Mesendoderm (in vitro differentiated cells): Measurements from ENCODE around the gene TMEM86B.
"Not testable (repeated sequence)": the region's sequence is repeated elsewhere in the genome, so short reads cannot be mapped to it uniquely, and the experiment has no call there.

Experiments used
- DNase-seq: peaks from one replicate; pipeline ENCODE4 v3.0.0; 2013
- H2AK5ac ChIP-seq: 2 replicates; pipeline ENCODE4 v1.6.1; 2013; ENCODE audit warnings: low read length, inconsistent platforms
- H2BK120ac ChIP-seq: 2 replicates; pipeline ENCODE4 v1.6.1; 2013; ENCODE audit warnings: low read depth, mild to moderate bottlenecking, low read length, moderate library complexity, mixed read lengths
- H2BK15ac ChIP-seq: replicated peaks from 2 replicates; pipeline ENCODE4 v1.6.1; 2013; ENCODE audit warnings: low read depth, mild to moderate bottlenecking, moderate library complexity
- H2BK5ac ChIP-seq: 2 replicates; pipeline ENCODE4 v1.6.1; 2013; ENCODE audit warnings: low read length, inconsistent platforms
- H3K18ac ChIP-seq: 2 replicates; pipeline ENCODE4 v1.6.1; 2013; ENCODE audit warnings: mild to moderate bottlenecking, low read length, mixed read lengths
- H3K23ac ChIP-seq: one replicate; pipeline ENCODE4 v1.6.1; 2013; ENCODE audit warnings: low read length
- H3K27ac ChIP-seq: 2 replicates; pipeline ENCODE4 v1.5.1; 2013; ENCODE audit warnings: low read depth, mild to moderate bottlenecking, inconsistent platforms, low read length, moderate library complexity
- H3K27me3 ChIP-seq: 2 replicates; pipeline ENCODE4 v1.6.1; 2013; ENCODE audit warnings: low read length, control low read depth, mild to moderate bottlenecking, inconsistent platforms; ENCODE audit not compliant: insufficient read depth, poor library complexity
- H3K36me3 ChIP-seq: 2 replicates; pipeline ENCODE4 v1.6.1; 2013; ENCODE audit warnings: low read length, inconsistent platforms; ENCODE audit not compliant: control insufficient read depth, insufficient read depth
- H3K4ac ChIP-seq: one replicate; pipeline ENCODE4 v1.6.1; 2013; ENCODE audit warnings: low read depth, mild to moderate bottlenecking, low read length, moderate library complexity
- H3K4me1 ChIP-seq: 2 replicates; pipeline ENCODE4 v1.6.1; 2013; ENCODE audit warnings: low read depth, low read length, inconsistent platforms; ENCODE audit not compliant: control insufficient read depth
- H3K4me2 ChIP-seq: 2 replicates; pipeline ENCODE4 v1.6.1; 2013; ENCODE audit warnings: low read length
- H3K4me3 ChIP-seq: 2 replicates; pipeline ENCODE4 v1.5.1; 2013; ENCODE audit warnings: mild to moderate bottlenecking, low read length
- H3K56ac ChIP-seq: one replicate; pipeline ENCODE4 v1.6.1; 2013; ENCODE audit warnings: low read length
- H3K79me1 ChIP-seq: 2 replicates; pipeline ENCODE4 v1.6.1; 2013; ENCODE audit warnings: low read length, inconsistent platforms
- H3K79me2 ChIP-seq: 2 replicates; pipeline ENCODE4 v1.6.1; 2013; ENCODE audit warnings: mild to moderate bottlenecking, low read length; ENCODE audit not compliant: control insufficient read depth, insufficient read depth
- H3K9ac ChIP-seq: 2 replicates; pipeline ENCODE4 v1.6.1; 2013; ENCODE audit warnings: low read length, inconsistent platforms
- H4K5ac ChIP-seq: one replicate; pipeline ENCODE4 v1.6.1; 2013; ENCODE audit warnings: low read length
- H4K8ac ChIP-seq: one replicate; pipeline ENCODE4 v1.6.1; 2013; ENCODE audit warnings: low read depth, mild to moderate bottlenecking, control low read depth, low read length, moderate library complexity
- WGBS: extraction: QIAGEN DNeasy Blood & Tissue Kit; methylation state at CpG from one replicate; pipeline ENCODE4 v1.1.7; 2013; ENCODE audit warnings: low lambda C conversion rate, missing lambda C conversion rate; ENCODE audit not compliant: insufficient coverage; ENCODE audit errors: extremely low coverage; 5-methylcytosine and 5-hydroxymethylcytosine counted together

The TMEM86B gene

DNA sequence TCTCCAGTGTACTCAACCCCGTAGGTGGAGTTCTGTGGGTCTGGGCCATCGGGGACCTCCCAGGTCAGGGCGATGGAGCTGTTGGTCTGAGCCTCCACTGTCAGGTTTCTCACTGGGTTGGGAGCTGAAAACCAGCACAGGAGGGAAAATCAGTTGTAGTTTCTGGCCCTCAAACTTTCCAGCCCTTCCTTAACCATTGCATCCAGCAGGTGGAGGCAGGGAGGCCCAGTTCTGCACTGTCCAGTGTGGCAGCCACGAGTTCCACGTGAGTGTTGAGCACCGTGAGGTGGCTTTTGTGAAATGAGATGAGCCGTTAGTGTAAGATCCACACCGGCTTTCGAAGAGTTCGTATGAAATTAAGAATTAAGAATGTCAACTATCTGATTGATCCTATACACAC is 26.4 kb downstream of the TMEM86B start:
- not testable (repeated sequence) for H3K27ac ChIP-seq, H3K4me2 ChIP-seq, H3K27me3 ChIP-seq, DNase-seq, H3K4me1 ChIP-seq, H4K5ac ChIP-seq, H2BK5ac ChIP-seq, H3K23ac ChIP-seq, H3K9ac ChIP-seq, H2BK120ac ChIP-seq, H3K56ac ChIP-seq, H2AK5ac ChIP-seq, H4K8ac ChIP-seq, H3K79me2 ChIP-seq, H3K18ac ChIP-seq, H3K79me1 ChIP-seq, H3K36me3 ChIP-seq, H3K4me3 ChIP-seq, H2BK15ac ChIP-seq, H3K4ac ChIP-seq
- no CpG with 5 or more reads among the region's 10 CpGs for WGBS

DNA sequence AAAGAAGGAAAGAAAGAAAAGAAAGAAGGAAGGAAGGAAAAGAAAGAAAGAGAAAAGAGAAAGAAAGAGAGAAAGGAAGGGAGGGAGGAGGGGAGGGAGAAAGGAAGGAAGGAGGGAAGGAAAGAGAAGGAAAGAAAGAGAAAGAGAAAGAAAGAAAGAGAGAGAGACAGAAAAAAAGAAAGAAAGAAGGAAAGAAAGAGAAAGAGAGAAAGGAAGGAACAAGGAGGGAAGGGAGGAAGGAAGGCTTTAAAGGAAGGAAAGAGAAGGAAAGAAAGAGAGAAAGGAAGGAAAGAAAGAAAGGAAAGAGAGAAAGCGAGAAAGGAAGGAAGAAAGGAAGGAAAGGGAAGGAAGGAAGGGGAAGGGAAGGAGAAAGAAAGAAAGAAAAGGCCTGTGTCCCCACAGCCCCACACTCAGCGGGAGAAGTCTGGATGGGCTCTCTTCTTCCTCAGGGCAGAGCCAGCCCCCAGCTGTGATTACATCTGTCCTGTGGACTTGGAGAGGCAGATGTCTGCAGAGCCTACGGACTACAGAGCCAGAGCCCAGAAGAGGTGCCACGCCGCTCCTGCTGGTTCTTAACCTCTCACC is 28.9 kb downstream of the TMEM86B start:
- H3K27ac ChIP-seq = no peak overlapping the region
- WGBS = no CpG with 5 or more reads among the region's 5 CpGs

DNA sequence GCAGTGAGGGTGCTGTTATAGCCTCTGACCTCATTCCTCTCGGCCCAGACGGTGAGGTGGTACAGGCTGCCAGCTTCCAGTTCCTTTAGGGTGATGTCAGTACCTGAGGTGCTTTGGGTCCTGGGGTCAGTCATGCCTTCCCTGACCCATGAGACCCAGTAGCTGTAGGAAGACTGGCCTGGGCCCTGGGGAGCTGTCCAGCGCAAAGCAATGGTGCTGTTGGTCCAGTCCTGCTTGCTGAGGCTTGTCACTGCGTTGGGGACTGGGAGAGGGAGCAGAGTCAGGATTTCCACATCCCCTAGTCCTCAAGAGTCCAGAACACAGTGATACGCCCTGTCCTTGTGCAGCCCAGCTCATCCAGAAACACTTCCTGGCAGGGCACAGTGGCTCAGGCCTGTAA is 29.9 kb downstream of the TMEM86B start:
- H3K4me1 ChIP-seq = no peaks in the 10 kb centered on the region
- H2BK120ac ChIP-seq = no peak overlapping the region
- no peak overlapping the region for H3K27ac ChIP-seq
- DNase-seq = no peak
- H3K56ac ChIP-seq = no peak overlapping the region
- no peak overlapping the region for H3K23ac ChIP-seq
- H4K5ac ChIP-seq = no peak overlapping the region
- H2AK5ac ChIP-seq = no peak overlapping the region
- H2BK5ac ChIP-seq = no peak overlapping the region
- H3K4me2 ChIP-seq = no peak overlapping the region
- H3K18ac ChIP-seq = no peak overlapping the region
- H3K36me3 ChIP-seq = no peaks in the 10 kb centered on the region
- H3K27me3 ChIP-seq = no peaks in the 10 kb centered on the region
- H3K4me3 ChIP-seq = no peak overlapping the region
- no peaks in the 10 kb centered on the region for H3K79me1 ChIP-seq
- H3K9ac ChIP-seq = no peak overlapping the region
- no peak overlapping the region for H2BK15ac ChIP-seq
- no peak overlapping the region for H4K8ac ChIP-seq
- WGBS = no CpG with 5 or more reads among the region's 5 CpGs
- H3K79me2 ChIP-seq = no peaks in the 10 kb centered on the region
- H3K4ac ChIP-seq = no peak overlapping the region

More for the DNA sequence above, 28.9 kb downstream of the TMEM86B start:
- Histone ChIP-seq H3K4me1 (no peaks in the 10 kb centered on the region), H2BK120ac (no peak overlapping the region), H4K5ac (no peak overlapping the region), H3K27me3 (no peaks in the 10 kb centered on the region), H3K4me3 (no peak overlapping the region), H3K4ac (no peak overlapping the region), H3K9ac (no peak overlapping the region), H2BK5ac (no peak overlapping the region), H3K18ac (no peak overlapping the region), H3K23ac (no peak overlapping the region), H3K4me2 (no peak overlapping the region), H4K8ac (no peak overlapping the region), H3K56ac (no peak overlapping the region), H2BK15ac (no peak overlapping the region), H3K79me2 (no peaks in the 10 kb centered on the region), H2AK5ac (no peak overlapping the region), H3K36me3 (no peaks in the 10 kb centered on the region), H3K79me1 (no peaks in the 10 kb centered on the region)
- DNase-seq = no peak

DNA sequence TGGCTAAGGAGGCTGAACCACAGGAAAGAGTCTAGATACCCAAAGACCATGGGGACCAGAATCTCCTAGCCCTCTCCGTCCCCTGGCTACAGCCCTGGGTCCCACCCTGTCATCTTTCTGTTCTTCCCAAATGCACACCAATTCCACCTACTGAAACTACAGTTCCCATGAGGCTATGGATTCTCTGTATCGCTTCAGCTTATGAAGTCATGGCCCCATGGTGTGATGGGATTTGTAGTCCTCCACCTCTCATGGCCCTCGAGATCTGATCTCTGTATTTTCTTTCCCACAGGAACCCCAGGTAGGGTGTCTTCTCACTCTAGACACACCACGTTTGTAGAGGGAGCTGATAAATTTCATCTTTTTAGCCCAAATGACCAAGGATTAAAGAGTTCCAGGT is 31.0 kb downstream of the TMEM86B start:
- Histone ChIP-seq H4K5ac (no peak overlapping the region), H3K4ac (no peak overlapping the region), H3K4me1 (no peaks in the 10 kb centered on the region), H3K36me3 (no peaks in the 10 kb centered on the region), H2BK5ac (no peak overlapping the region), H3K79me1 (no peaks in the 10 kb centered on the region), H4K8ac (no peak overlapping the region), H2BK15ac (no peak overlapping the region), H3K4me2 (no peak overlapping the region), H2AK5ac (no peak overlapping the region), H3K4me3 (no peak overlapping the region), H3K27me3 (no peaks in the 10 kb centered on the region), H3K23ac (no peak overlapping the region), H3K79me2 (no peaks in the 10 kb centered on the region), H3K9ac (no peak overlapping the region), H3K18ac (no peak overlapping the region), H3K56ac (no peak overlapping the region), H3K27ac (no peak overlapping the region), H2BK120ac (no peak overlapping the region)
- peak; percentile 27 for DNase-seq
- WGBS = no CpG with 5 or more reads among the region's 4 CpGs

DNA sequence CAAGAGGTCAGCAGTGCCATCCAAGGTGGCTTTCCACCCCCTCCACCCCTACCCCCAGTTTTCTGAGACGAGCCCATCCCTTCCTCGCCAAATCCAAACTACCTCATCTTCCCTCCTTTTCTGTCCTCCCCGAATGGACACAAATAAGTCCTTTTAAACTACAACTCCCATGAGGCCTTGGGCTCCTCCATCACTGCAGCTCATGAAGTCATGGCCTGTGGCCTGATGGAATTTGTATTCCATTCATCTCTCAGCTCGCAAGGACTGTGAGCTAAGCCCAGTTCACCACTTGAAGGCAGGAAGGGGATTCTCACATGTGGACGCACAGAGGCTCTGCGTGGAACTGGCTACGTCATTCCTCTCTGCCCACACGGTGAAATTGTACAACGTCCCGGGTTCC is 31.8 kb downstream of the TMEM86B start:
- no peak overlapping the region for H3K4me2 ChIP-seq
- H3K23ac ChIP-seq = no peak overlapping the region
- no peak overlapping the region for H3K56ac ChIP-seq
- H2BK5ac ChIP-seq = no peak overlapping the region
- H3K79me1 ChIP-seq = no peaks in the 10 kb centered on the region
- H2BK15ac ChIP-seq = no peak overlapping the region
- peak; percentile 26 for DNase-seq
- H3K4ac ChIP-seq = no peak overlapping the region
- H3K27ac ChIP-seq = no peak overlapping the region
- no peak overlapping the region for H3K9ac ChIP-seq
- no peak overlapping the region for H3K18ac ChIP-seq
- no peak overlapping the region for H2AK5ac ChIP-seq
- no peaks in the 10 kb centered on the region for H3K36me3 ChIP-seq
- no peaks in the 10 kb centered on the region for H3K79me2 ChIP-seq
- H3K4me1 ChIP-seq = no peaks in the 10 kb centered on the region
- no peak overlapping the region for H4K8ac ChIP-seq
- no peak overlapping the region for H3K4me3 ChIP-seq
- H3K27me3 ChIP-seq = no peaks in the 10 kb centered on the region
- no CpG with 5 or more reads among the region's 10 CpGs for WGBS
- no peak overlapping the region for H2BK120ac ChIP-seq
- no peak overlapping the region for H4K5ac ChIP-seq

DNA sequence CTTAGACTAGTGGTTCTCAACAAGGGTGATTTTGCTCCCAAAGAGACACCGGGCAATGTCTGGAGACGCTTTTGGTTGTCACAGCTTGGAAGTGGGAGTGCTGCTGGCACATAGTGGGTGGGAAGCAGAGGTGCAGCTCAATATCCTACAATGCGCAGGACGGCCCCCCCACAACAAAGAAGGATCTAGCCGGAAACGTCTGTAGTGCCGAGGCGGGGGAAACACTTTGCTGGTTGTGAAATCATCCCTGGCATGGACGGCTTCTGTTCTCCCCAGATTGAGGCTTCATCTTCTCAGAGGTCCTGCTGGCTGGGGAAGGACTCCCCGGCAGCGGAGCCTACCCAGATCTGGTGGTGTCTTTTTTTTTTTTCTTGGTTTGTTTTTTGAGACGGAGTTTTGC is 35.1 kb downstream of the TMEM86B start:
- Histone ChIP-seq H3K4me1 (no peaks in the 10 kb centered on the region), H3K79me2 (no peaks in the 10 kb centered on the region), H2BK5ac (no peak overlapping the region), H3K23ac (no peak overlapping the region), H3K4me2 (no peak overlapping the region), H2BK120ac (no peak overlapping the region), H3K27ac (no peak overlapping the region), H3K9ac (no peak overlapping the region), H4K5ac (no peak overlapping the region), H3K79me1 (no peaks in the 10 kb centered on the region), H3K18ac (no peak overlapping the region), H4K8ac (no peak overlapping the region), H3K36me3 (no peaks in the 10 kb centered on the region), H3K56ac (no peak overlapping the region), H3K4me3 (no peak overlapping the region), H3K27me3 (no peaks in the 10 kb centered on the region), H3K4ac (no peak overlapping the region), H2BK15ac (no peak overlapping the region), H2AK5ac (no peak overlapping the region)
- DNase-seq = no peak
- no CpG with 5 or more reads among the region's 12 CpGs for WGBS
